ENCODE data around the gene ALKBH1.
"Not testable (repeated sequence)": the region's sequence is repeated elsewhere in the genome, so short reads cannot be mapped to it uniquely, and the experiment has no call there.

The ALKBH1 gene

GRCh38 chr14:77673193-77673592 lies 34.6 kb downstream of the ALKBH1 start:
- DNase-seq (ENCODE audit: low read depth), result no peak
- H3K4me3 ChIP-seq (ENCODE audit: low read length), result no peak overlapping the region
- no peak for TF ChIP-seq CTCF (IDR thresholded peaks at IDR 0.05; ENCODE audit: insufficient read depth, low read depth, low read length, missing control alignments)

- DNase-seq (ENCODE audit: low read depth), result no peak
These were observed 40.5 kb downstream of the ALKBH1 start for GRCh38 chr14:77667331-77667730.

GRCh38 chr14:77663293-77663692 lies 44.5 kb downstream of the ALKBH1 start:
- peak; percentile 98 for DNase-seq (ENCODE audit: low read depth)
- no peak overlapping the region for H3K4me3 ChIP-seq (ENCODE audit: low read length)
- TF ChIP-seq CTCF (IDR thresholded peaks at IDR 0.05; ENCODE audit: insufficient read depth, low read depth, low read length, missing control alignments), result no peak

More at GRCh38 chr14:77667331-77667730, 40.5 kb downstream of the ALKBH1 start:
- no peak for TF ChIP-seq CTCF (IDR thresholded peaks at IDR 0.05; ENCODE audit: insufficient read depth, low read depth, low read length, missing control alignments)
- H3K4me3 ChIP-seq (ENCODE audit: low read length), result no peak overlapping the region

GRCh38 chr14:77661562-77661961 lies 46.3 kb downstream of the ALKBH1 start:
- DNase-seq (ENCODE audit: low read depth); H3K4me3 ChIP-seq (ENCODE audit: low read length): not testable (repeated sequence)

- DNase-seq (ENCODE audit: low read depth), result no peak
- no peak for TF ChIP-seq CTCF (IDR thresholded peaks at IDR 0.05; ENCODE audit: insufficient read depth, low read depth, low read length, missing control alignments)
- H3K4me3 ChIP-seq (ENCODE audit: low read length), result no peak overlapping the region
These were observed 47.1 kb downstream of the ALKBH1 start for GRCh38 chr14:77660754-77661153.

- TF ChIP-seq CTCF (IDR thresholded peaks at IDR 0.05; ENCODE audit: insufficient read depth, low read depth, low read length, missing control alignments), result no peak
- no peak overlapping the region for H3K4me3 ChIP-seq (ENCODE audit: low read length)
- DNase-seq (ENCODE audit: low read depth), result no peak
These were observed 48.0 kb downstream of the ALKBH1 start for GRCh38 chr14:77659831-77660230.

- no peak for TF ChIP-seq CTCF (IDR thresholded peaks at IDR 0.05; ENCODE audit: insufficient read depth, low read depth, low read length, missing control alignments)
- no peak overlapping the region for H3K4me3 ChIP-seq (ENCODE audit: low read length)
- DNase-seq (ENCODE audit: low read depth), result no peak
These were observed 50.5 kb downstream of the ALKBH1 start for GRCh38 chr14:77657280-77657679.

Data from epithelial cell of esophagus (primary cell).